Measurements from ENCODE around the gene SLC46A3.

- TF ChIP-seq GATA2 (IDR thresholded peaks at IDR 0.05; ENCODE audit: low read depth, low read length) (no peak), GATA3 (IDR thresholded peaks at IDR 0.05; ENCODE audit: low read depth, low read length) (no peak)
Observed at GRCh38 chr13:28746287-28746612, 27.5 kb upstream of the SLC46A3 start.

All from SH-SY5Y (cell line).